MM.1S (cell line): Measurements from ENCODE around the gene GSC2.

Source experiments
- CTCF ChIP-seq: fragments of 300-600 bp; sonication (generic); IDR thresholded peaks from 2 replicates; pipeline ENCODE4 v1.5.1; 2016; ENCODE audit warnings: antibody characterized with exemption, low read length, mixed read lengths
- EZH2 ChIP-seq: fragments of 300-600 bp; sonication (generic); optimal IDR thresholded peaks from 2 replicates; pipeline ENCODE3; 2017; ENCODE audit warnings: low read depth, mild to moderate bottlenecking, antibody characterized with exemption, low read length, mixed read lengths
- EZH2phosphoT487 ChIP-seq: fragments of 300-600 bp; sonication (generic); IDR thresholded peaks from 2 replicates; pipeline ENCODE4 v1.6.1; 2018; ENCODE audit warnings: antibody characterized with exemption, low read length

- TF ChIP-seq CTCF (no peak), EZH2 (no peak), EZH2phosphoT487 (no peak)
Observed at GRCh38 chr22:19176732-19177131, 26.6 kb upstream of the GSC2 start.
